ENCODE measurements around the gene TRAT1.

Gene TRAT1

GRCh38 chr3:108861401-108861800, 38.8 kb downstream of the TRAT1 start:
- no peak for DNase-seq (ENCODE audit: low read depth in 2 of 2)

DNA sequence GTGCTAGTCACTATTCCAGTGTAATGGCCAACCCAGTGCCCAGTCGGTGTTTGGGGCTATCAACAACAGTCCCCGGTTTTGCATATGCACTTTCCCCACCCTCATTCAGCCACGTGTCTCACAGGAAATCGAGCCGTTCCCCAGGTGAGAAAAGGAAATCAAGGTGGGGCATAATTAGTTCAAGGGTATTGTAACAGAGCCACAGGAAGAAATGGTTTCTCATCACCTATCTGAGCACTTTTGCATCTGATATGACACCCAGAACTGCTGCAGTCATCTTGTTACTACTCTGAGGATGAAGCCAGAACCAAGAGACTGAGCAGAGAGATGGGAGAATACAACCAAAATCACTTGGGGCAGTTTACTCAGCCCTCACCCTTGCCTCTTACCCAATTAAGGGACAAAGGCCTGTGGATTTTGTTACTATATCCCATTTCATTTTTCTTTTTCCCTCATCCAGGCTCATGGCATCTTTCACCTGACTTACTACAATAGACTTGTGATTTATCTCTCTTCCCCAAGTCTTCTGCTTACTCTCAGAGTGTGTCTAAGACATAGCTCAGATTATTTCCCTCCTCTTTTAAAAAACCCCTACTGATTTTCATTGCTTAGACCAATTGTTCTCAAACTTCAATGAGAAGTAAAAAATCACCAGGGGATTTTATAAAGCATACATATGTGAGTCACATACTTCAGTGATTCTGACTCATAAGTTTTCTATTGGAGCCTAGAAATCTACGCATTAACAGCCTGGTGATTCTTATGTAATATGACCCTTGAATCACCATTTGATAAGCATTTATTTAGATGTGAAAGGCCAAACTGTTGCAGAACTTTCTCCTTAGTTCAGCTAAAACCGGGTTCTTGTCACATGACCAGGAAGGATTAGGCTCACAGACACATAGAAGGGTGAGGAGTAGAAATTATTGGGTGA, 40.5 kb downstream of the TRAT1 start:
- peak in 1 of 2 donors; percentile 12 for DNase-seq (ENCODE audit: low read depth in 2 of 2)

GRCh38 chr3:108863799-108864135, 41.2 kb downstream of the TRAT1 start:
- no peak for DNase-seq (ENCODE audit: low read depth in 2 of 2)

DNA sequence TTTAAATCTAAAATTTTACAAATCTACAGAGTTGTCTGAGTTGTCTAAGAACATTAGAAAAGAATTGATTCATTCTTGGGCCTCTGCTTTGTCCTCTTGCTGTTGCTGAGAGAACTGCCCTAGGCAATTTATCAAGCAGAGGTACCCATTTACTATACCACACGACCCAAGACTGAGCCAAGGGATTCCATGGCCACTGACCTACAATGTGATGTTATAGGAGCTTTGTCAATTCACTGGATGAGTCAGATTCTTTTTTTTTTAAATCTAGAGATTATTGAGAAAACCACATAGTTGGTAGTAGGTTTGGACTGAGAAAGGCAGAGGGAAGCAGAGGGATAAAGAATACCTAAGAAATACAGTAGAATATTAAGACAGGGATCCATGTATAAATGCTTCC, 55.3 kb downstream of the TRAT1 start:
- no peak for DNase-seq (ENCODE audit: low read depth in 2 of 2)

DNA sequence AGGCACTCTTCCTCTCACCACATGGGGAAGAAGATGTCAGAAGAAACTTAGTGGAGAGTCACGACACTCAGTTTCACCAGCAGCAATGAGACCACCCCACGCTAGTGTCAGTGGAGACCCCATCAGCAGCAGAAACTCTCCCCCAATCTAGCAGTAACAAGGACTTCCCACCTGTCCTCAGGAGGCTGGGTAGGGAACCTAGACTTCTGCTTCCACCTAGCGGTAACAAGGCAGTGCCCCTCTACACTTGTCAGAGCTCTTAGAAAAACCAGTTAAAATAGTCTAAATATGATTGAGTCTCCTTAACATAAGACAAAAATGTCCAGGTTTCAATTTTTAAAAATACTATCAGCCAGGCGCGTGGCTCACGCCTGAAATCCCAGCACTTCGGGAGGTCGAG, 57.3 kb downstream of the TRAT1 start:
- no peak for DNase-seq (ENCODE audit: low read depth in 2 of 2)

- no peak for DNase-seq (ENCODE audit: low read depth in 2 of 2)
Observed at GRCh38 chr3:108882762-108883161, 60.2 kb downstream of the TRAT1 start.

GRCh38 chr3:108883373-108883772, 60.8 kb downstream of the TRAT1 start:
- no peak for DNase-seq (ENCODE audit: low read depth in 2 of 2)

DNA sequence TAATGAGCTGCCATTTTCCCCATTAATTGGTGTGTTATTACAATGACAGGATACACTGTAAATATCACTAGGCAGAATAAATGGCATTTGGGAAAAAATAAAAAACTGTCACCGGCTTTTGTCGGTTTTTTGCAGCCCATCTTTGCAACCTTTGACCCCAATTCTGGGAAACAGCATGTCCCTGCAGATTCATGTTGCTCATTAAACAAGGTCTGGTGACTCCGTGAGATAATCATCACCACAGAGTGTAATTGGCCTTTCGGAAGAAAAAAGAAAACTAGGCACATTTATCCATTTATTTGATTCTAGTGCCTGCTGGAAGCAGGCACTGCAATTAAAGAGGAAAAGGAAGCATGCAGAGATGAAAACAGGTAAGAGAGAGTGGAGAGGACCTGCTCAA, 64.5 kb downstream of the TRAT1 start:
- DNase-seq (ENCODE audit: low read depth in 2 of 2) = no peak

GRCh38 chr3:108887777-108888176, 65.2 kb downstream of the TRAT1 start:
- no peak for DNase-seq (ENCODE audit: low read depth in 2 of 2)

DNA sequence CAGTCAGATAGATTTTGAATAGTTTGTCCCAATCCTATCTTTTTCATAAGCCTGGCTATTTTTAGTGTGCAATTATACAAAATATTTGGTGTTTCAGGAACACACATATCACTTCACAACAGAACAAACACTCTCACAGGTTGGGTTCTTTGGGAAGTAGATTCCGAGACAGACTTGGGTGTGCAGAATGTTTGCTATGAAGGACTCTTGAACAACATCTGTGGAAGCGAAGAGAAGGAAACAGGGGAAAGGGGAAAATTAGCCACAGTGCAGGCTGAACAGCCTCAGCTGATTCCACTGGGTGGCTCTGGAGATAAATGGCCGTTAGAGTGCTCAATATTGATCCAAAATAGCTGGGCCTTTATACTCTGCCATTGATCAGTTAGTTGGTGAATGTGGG, 69.2 kb downstream of the TRAT1 start:
- DNase-seq (ENCODE audit: low read depth in 2 of 2) = no peak

GRCh38 chr3:108894981-108895380, 72.4 kb downstream of the TRAT1 start:
- DNase-seq (ENCODE audit: low read depth in 2 of 2) = no peak

GRCh38 chr3:108897883-108898282, 75.3 kb downstream of the TRAT1 start:
- DNase-seq (ENCODE audit: low read depth in 2 of 2) = no peak

DNA sequence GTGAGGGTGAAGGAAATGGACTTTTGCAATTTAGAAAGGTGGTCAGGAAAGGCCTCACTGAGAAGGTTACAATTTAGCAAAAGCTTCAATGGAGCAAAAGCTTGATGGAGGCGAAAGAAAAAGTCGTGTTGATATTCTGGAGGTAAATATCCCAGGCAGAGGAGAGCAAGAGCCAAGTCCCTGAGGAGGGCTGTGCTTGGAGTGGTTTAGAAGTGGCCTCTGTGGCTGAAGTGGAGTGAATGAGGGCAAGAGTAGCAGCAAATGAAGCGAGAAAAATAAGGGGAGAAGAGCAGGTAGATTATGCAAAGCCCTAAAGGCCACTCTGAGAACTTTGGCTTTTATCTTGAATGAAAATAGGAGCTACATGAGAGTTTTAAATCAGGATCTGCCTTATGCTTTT, 76.9 kb downstream of the TRAT1 start:
- no peak for DNase-seq (ENCODE audit: low read depth in 2 of 2)

Data from activated CD4-positive, alpha-beta T cell treated with anti-CD3 and anti-CD28 coated beads for 24 hours (primary cell).